HepG2 (cell line): ENCODE measurements around the gene NYAP1. TPM values are rescaled to one million over a fixed set of nuclear protein-coding genes. Genes with fewer than 3 reads are reported as not detected.

ENCODE experiments used
- ATAC-seq: fragments of 200-7000 bp; cut with Tn5 transposase; 3 replicates; pipeline ENCODE4 v1.9.1; 2020; ENCODE audit warnings: mild to moderate bottlenecking, moderate library complexity
- BruUV-seq: library from RNA; stranded (reverse); fragments of 400-500 nt; replicated peaks from 2 replicates; lab custom pipeline; 2021; lab: Mats Ljungman, UMichigan
- CTCF ChIA-PET: fragments of 300-600 bp; formaldehyde crosslinking; extraction: SDS; loops from one replicate; lab custom pipeline; 2021; ENCODE audit warnings: low total read pairs, inconsistent platforms, low intra/inter-chr PET ratio; lab: Yijun Ruan, JAX
- POLR2A ChIA-PET: fragments of 350-600 bp; sonication (Branson Sonifier 250); formaldehyde crosslinking; loops from one replicate; lab custom pipeline; 2020; ENCODE audit warnings: antibody characterized with exemption, inconsistent platforms; lab: Yijun Ruan, JAX
- DNase-seq: peaks from one replicate; pipeline ENCODE4 v3.0.0-alpha.2; 2015; ENCODE audit warnings: low spot score
- FAIRE-seq: peaks from 3 replicates; lab custom pipeline; 2011; peaks lifted over from hg19 to GRCh38; lab: Jason Lieb, UNC
- H2AFZ ChIP-seq: one replicate; pipeline ENCODE4 v1.6.1; 2011; ENCODE audit warnings: low read length, inconsistent platforms
- H3K27ac ChIP-seq: fragments of 300-600 bp; 3 replicates; pipeline ENCODE4 v1.8.0; 2011; ENCODE audit warnings: mixed run types, mild to moderate bottlenecking, mixed read lengths, low read length, inconsistent platforms; ENCODE audit not compliant: insufficient read depth; ENCODE audit errors: extremely low read length
- H3K27me3 ChIP-seq, 2 experiments: fragments of 200-600 bp in 1 of 2; 2 replicates in 1 of 2; 3 replicates in 1 of 2; pipeline versions ENCODE4 v1.6.0 to v1.8.0; 2011; ENCODE audit warnings: low read length in 2 of 2, mild to moderate bottlenecking in 2 of 2, moderate library complexity in 2 of 2, inconsistent platforms in 1 of 2; ENCODE audit not compliant: insufficient read depth in 2 of 2, control insufficient read depth in 1 of 2
- H3K36me3 ChIP-seq, 2 experiments: fragments of 200-600 bp in 1 of 2; replicated peaks in 1 of 2; 2 replicates in 1 of 2; 3 replicates in 1 of 2; pipeline versions ENCODE4 v1.5.1 to v1.8.0; 2011; ENCODE audit warnings: low read length in 2 of 2, inconsistent platforms in 1 of 2; ENCODE audit not compliant: insufficient read depth in 2 of 2, control insufficient read depth in 1 of 2
- H3K4me1 ChIP-seq: 2 replicates; pipeline ENCODE4 v1.5.1; 2012; ENCODE audit warnings: low read length, inconsistent platforms; ENCODE audit not compliant: insufficient read depth
- H3K4me2 ChIP-seq: 2 replicates; pipeline ENCODE4 v1.6.0; 2011; ENCODE audit warnings: low read depth, low read length, inconsistent platforms
- H3K4me3 ChIP-seq, 3 experiments: fragments of 200-600 bp in 1 of 3; sonication (generic), shearing (Covaris generic) in 1 of 3; replicated peaks in 1 of 3; 2 replicates each; pipeline ENCODE4 v1.5.1; 2011 to 2016; ENCODE audit warnings: low read length in 3 of 3, inconsistent platforms in 2 of 3, low read depth in 2 of 3, mild to moderate bottlenecking in 2 of 3, control low read depth in 1 of 3, mixed read lengths in 1 of 3; ENCODE audit not compliant: insufficient read depth in 1 of 3
- H3K79me2 ChIP-seq: one replicate; pipeline ENCODE4 v1.6.1; 2011; ENCODE audit warnings: low read length, inconsistent platforms; ENCODE audit not compliant: insufficient read depth
- H3K9ac ChIP-seq: 2 replicates; pipeline ENCODE4 v1.6.0; 2011; ENCODE audit warnings: mild to moderate bottlenecking, low read depth, low read length, inconsistent platforms; ENCODE audit not compliant: insufficient read depth
- H3K9me3 ChIP-seq: 2 replicates; pipeline ENCODE4 v1.5.1; 2012; ENCODE audit warnings: mild to moderate bottlenecking, low read length
- H4K20me1 ChIP-seq: 2 replicates; pipeline ENCODE4 v1.6.0; 2011; ENCODE audit warnings: inconsistent platforms, mild to moderate bottlenecking, low read length, moderate library complexity; ENCODE audit not compliant: insufficient read depth
- ARID4A ChIP-seq: sonication (generic); formaldehyde crosslinking; IDR thresholded peaks from 2 replicates; pipeline ENCODE4 v1.5.0; 2020; ENCODE audit warnings: mild to moderate bottlenecking, missing genetic modification reagents, borderline replicate concordance
- HMGXB3 ChIP-seq: sonication (generic); formaldehyde crosslinking; IDR thresholded peaks from 2 replicates; pipeline ENCODE4 v1.4.0; 2020; ENCODE audit warnings: missing genetic modification reagents, borderline replicate concordance
- KLF15 ChIP-seq: sonication (generic); formaldehyde crosslinking; IDR thresholded peaks from 2 replicates; pipeline ENCODE4 v1.8.1; 2023; ENCODE audit warnings: borderline replicate concordance, mild to moderate bottlenecking, inconsistent platforms, missing genetic modification reagents, mixed read lengths
- MEIS1 ChIP-seq: sonication (generic); formaldehyde crosslinking; IDR thresholded peaks from 2 replicates; pipeline ENCODE4 v1.9.0; 2021; ENCODE audit warnings: mild to moderate bottlenecking, missing genetic modification reagents, moderate library complexity, borderline replicate concordance
- MXD4 ChIP-seq: IDR thresholded peaks from 2 replicates; pipeline ENCODE4 v1.6.1; 2016; ENCODE audit warnings: mild to moderate bottlenecking, missing biosample characterization, missing genetic modification reagents
- NFATC3 ChIP-seq: sonication (generic); formaldehyde crosslinking; IDR thresholded peaks from 2 replicates; pipeline ENCODE4 v1.5.1; 2020; ENCODE audit warnings: mild to moderate bottlenecking, missing genetic modification reagents
- SAP130 ChIP-seq: IDR thresholded peaks from 2 replicates; pipeline ENCODE4 v1.6.1; 2016; ENCODE audit warnings: low read depth
- STAG1 ChIP-seq: sonication (generic); formaldehyde crosslinking; IDR thresholded peaks from 2 replicates; pipeline ENCODE4 v1.4.0; 2020; ENCODE audit warnings: missing genetic modification reagents
- ZMAT3 ChIP-seq: sonication (generic); formaldehyde crosslinking; conservative IDR thresholded peaks from 2 replicates; pipeline ENCODE4 v1.7.0; 2021; ENCODE audit warnings: missing genetic modification reagents
- ZNF292 ChIP-seq: sonication (generic); formaldehyde crosslinking; IDR thresholded peaks from 2 replicates; pipeline ENCODE4 v1.8.1; 2022; ENCODE audit warnings: mild to moderate bottlenecking, low read depth, missing genetic modification reagents, borderline replicate concordance
- ZNF30 ChIP-seq: sonication (generic); formaldehyde crosslinking; IDR thresholded peaks from 2 replicates; pipeline ENCODE4 v1.5.0; 2020; ENCODE audit warnings: mild to moderate bottlenecking, missing genetic modification reagents
- ZNF512B ChIP-seq: sonication (generic); formaldehyde crosslinking; IDR thresholded peaks from 2 replicates; pipeline ENCODE4 v1.5.1; 2020; ENCODE audit warnings: missing genetic modification reagents, mild to moderate bottlenecking, borderline replicate concordance
- WGBS: methylation state at CpG from one replicate; pipeline ENCODE4 v1.1.6; 2017; ENCODE audit warnings: low lambda C conversion rate; 5-methylcytosine and 5-hydroxymethylcytosine counted together
- in situ Hi-C: cut with HindIII; loops from 2 replicates; pipeline ENCODE4 v1.10.0; 2017; ENCODE audit warnings: low pct_unique_long_range_greater_than_20kb; ENCODE audit not compliant: extremely low pct_ligation_motif_present
- intact Hi-C: fragments of 100-400 bp; cut with micrococcal nuclease; formaldehyde crosslinking; loops from one replicate; pipeline ENCODE4 v1.10.0; 2022; ENCODE audit not compliant: unreplicated experiment
- polyA plus RNA-seq, 8 experiments: library from polyadenylated mRNA; depleted of rRNA in 3 of 8; stranded (reverse) in 7 of 8; unstranded in 1 of 8; fragments of >200 nt; fragmentation: Illumina TruSeq in 4 of 8; extraction: Trizol in 4 of 8; gene quantifications; 2 replicates each; pipeline versions ENCODE4 v1.2.1 to v1.2.3, GENCODE V29; 2011 to 2016; ENCODE audit warnings: low read depth in 4 of 8, missing spikeins in 1 of 8, mixed read lengths in 1 of 8; ENCODE audit not compliant: insufficient read depth in 1 of 8
- total RNA-seq, 5 experiments: library from RNA; depleted of rRNA; stranded (reverse); fragments of >200 nt; fragmentation: Illumina TruSeq; extraction: Trizol; gene quantifications; 2 replicates each; pipeline ENCODE4 v1.2.3, GENCODE V29; 2016; ENCODE audit warnings: low read depth in 1 of 5

The NYAP1 gene
- total and polyA plus RNA-seq, 2 of the 13 experiments (the other 11 are each of a cell fraction or from before 2014, with no cell fraction given), result 0.15 to 0.46 TPM

- 24% methylated on average over 9 of the region's 25 CpGs for WGBS
- ATAC-seq, result peak; percentile 6; the same call in 1 of the 3 replicates
- TF ChIP-seq ZMAT3 (CRISPR knock-in tag) (no peak), MXD4 (CRISPR knock-in tag) (no peak), ARID4A (no peak), SAP130 (CRISPR knock-in tag) (no peak), ZNF512B (CRISPR knock-in tag) (no peak), ZNF292 (CRISPR knock-in tag) (no peak), HMGXB3 (no peak), STAG1 (CRISPR knock-in tag) (peak; percentile 51), MEIS1 (CRISPR knock-in tag) (no peak), KLF15 (CRISPR knock-in tag) (no peak), ZNF30 (CRISPR knock-in tag) (no peak), NFATC3 (CRISPR knock-in tag) (no peak)
Observed at GRCh38 chr7:100490483-100491191, 6.9 kb downstream of the NYAP1 start.

More at GRCh38 chr7:100490483-100491191, 6.9 kb downstream of the NYAP1 start:
- Histone ChIP-seq H3K4me3 (no peak overlapping the region), H3K4me2 (no peak overlapping the region), H3K79me2 (no peaks in the 10 kb centered on the region), H4K20me1 (no peaks in the 10 kb centered on the region), H3K27me3 (peaks cover 1 to 23% of the 10 kb centered on the region in 2 experiments; a peak in 4 of 5 replicates), H3K9ac (no peak overlapping the region), H3K4me1 (peaks cover 56% of the 10 kb centered on the region), H3K9me3 (no peaks in the 10 kb centered on the region), H3K36me3 (no peaks in the 10 kb centered on the region), H3K27ac (no peak overlapping the region), H2AFZ (no peak overlapping the region)
- FAIRE-seq (no peak), DNase-seq (no peak)
- in situ Hi-C loops, result no loop called here
- intact Hi-C loops, result no loop called here
- ChIA-PET POLR2A (interaction anchor here (0.9 kb wide), 1 partner anchor 82 kb away, joined by 3 read pairs; no protein-coding TSS in a partner anchor), CTCF (interaction anchor here (1.2 kb wide), 1 partner anchor 69 kb away, joined by 3 read pairs; no protein-coding TSS in a partner anchor)
- no TSS peak for BruUV-seq
